Hypothalamus (tissue), 51 donors: ENCODE data around the gene MEGF11.
"Not testable (repeated sequence)": the region's sequence is repeated elsewhere in the genome, so short reads cannot be mapped to it uniquely, and the experiment has no call there.

Source experiments
- DNase-seq, 51 donors: peaks; one replicate each; lab custom pipeline; 2025; lab: John Stamatoyannopoulos, UW

Gene MEGF11

DNA sequence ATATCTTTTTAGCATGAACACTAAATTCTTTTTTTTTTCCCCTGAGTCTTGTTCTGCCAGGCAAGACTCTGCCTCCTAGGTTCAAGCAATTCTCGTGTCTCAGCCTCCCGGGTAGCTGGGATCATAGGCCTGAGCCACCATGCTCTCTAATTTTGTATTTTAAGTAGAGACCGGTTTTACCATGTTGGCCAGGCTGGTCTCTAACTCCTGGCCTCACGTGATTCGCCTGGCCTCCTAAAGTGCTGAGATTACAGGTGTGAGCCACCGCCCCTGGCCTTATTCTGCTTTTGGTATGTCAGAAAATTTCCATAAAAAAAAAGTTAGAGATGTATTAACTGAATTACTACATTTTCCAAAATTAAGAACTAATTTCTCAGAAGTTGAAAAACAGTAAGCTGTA is 370.0 kb downstream of the MEGF11 start:
- no peak for DNase-seq

DNA sequence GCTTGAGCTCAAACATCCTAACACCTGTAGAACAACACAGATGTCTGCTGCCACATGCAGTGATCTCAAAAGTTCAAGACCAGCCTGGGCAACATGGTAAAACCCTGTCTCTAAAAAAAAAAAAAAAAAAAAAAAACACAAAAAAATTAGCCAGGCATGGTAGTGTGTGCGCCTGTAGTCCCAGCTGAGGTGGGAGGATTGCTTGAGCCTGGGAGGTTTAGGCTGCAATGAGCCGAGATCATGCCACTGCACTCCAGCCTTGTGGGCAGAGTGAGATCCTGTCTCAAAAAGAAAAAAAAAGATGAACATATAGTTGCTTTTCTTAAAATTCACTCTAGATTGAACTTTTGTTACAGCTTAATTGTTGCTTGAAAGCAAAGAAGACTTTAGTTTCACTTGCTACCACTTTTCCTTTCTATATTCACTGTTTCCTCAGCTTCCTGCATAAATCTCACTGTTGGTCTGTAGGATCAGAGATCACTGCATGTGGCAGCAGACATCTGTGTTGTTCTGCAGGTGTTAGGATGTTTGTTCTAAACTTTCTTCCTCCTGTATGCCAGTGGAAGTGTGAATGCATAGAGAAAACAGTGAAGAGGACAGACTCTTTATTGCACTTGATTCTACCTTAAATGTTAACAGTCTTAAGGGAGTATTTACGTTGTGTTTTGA is 371.6 kb downstream of the MEGF11 start:
- no peak for DNase-seq

DNA sequence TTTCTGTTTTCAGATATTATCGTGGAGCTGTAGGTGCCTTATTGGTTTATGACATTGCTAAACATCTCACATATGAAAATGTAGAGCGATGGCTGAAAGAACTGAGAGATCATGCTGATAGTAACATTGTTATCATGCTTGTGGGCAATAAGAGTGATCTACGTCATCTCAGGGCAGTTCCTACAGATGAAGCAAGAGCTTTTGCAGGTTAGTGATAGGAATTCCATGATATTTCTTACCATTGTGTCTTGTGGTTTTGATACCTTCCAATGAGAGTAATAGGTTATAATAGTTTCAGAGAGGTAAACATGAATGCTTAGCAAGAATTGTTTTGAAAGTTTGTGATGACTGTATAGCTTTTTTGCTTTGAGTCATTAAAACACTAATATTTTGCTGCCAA is 375.8 kb downstream of the MEGF11 start:
- no peak for DNase-seq

GRCh38 chr15:65875458-65875857 is 378.1 kb downstream of the MEGF11 start:
- no peak for DNase-seq

GRCh38 chr15:65873256-65873655 is 380.3 kb downstream of the MEGF11 start:
- no peak for DNase-seq

GRCh38 chr15:65872596-65872995 is 381.0 kb downstream of the MEGF11 start:
- not testable (repeated sequence) for DNase-seq

GRCh38 chr15:65871886-65872285 is 381.7 kb downstream of the MEGF11 start:
- not testable (repeated sequence) for DNase-seq

DNA sequence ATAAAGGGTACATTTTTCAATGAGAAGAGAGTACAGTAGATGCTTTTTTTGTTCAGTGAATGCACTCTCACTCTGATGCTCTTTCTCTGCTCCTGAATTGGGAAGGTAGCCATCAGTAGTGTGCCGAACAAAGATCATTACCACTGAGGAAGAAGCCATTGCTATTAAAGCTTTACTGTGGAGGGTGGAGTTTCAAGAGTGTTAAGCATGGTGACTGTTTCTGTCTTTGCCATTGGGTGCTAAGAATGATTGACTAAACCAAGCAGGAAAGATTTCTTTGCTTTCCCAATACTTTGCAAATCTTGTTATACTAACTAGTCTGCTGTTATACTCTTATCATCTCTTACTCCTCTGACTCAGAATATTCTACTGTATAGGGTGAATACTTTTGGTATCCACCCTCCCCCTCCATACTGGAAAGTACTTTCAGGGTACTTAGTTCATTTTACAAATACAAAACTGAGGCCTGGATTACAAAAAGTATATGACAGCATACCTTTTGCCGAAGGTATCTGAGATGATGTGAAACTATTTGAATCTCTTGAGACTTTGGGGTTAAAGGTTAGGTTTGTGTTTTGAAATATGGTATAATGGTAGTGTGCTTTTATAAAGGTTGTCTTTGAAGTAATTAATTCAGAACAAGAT is 382.5 kb downstream of the MEGF11 start:
- DNase-seq, result peak in 1 of 51 donors; percentile 51

- peak in 25 of 51 donors; percentile 5 to 67 (median 23) for DNase-seq
These were observed 383.3 kb downstream of the MEGF11 start for GRCh38 chr15:65869954-65870871.

DNA sequence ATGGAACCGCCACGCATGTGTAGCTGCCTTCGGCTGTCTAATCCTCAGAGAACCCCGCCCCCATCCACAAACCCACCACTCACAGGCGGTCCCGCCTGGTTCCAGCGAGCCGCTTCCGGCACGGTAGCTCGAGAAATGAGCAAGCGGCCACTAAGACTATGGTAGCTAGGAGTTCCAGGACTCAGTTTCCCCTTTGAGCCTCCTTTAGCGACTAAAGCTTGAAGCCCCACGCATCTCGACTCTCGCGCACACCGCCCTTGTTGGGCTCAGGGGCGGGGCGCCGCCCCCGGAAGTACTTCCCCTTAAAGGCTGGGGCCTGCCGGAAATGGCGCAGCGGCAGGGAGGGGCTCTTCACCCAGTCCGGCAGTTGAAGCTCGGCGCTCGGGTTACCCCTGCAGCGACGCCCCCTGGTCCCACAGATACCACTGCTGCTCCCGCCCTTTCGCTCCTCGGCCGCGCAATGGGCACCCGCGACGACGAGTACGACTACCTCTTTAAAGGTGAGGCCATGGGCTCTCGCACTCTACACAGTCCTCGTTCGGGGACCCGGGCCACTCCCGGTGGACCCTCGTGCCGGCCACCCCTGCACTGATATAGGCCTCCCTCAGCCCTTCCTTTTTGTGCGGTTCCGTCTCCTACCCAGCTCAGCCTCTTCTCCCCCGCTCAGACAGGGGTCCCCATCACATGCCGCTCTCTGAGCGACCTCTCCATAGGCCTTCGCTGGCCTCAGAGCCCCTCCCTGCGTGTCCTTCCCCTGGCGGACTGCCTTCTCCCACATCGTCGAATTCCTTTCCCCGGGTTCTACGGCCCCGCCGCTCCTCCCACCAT is 384.2 kb downstream of the MEGF11 start, which contains the start of gene RAB11A:
Gene RAB11A (plus strand): TSS at position 366 of the 828 bp plus-strand sequence. CDS start 95 bp downstream, at position 461.
- DNase-seq, result peak; percentile 80 to 100 (median 93)

DNA sequence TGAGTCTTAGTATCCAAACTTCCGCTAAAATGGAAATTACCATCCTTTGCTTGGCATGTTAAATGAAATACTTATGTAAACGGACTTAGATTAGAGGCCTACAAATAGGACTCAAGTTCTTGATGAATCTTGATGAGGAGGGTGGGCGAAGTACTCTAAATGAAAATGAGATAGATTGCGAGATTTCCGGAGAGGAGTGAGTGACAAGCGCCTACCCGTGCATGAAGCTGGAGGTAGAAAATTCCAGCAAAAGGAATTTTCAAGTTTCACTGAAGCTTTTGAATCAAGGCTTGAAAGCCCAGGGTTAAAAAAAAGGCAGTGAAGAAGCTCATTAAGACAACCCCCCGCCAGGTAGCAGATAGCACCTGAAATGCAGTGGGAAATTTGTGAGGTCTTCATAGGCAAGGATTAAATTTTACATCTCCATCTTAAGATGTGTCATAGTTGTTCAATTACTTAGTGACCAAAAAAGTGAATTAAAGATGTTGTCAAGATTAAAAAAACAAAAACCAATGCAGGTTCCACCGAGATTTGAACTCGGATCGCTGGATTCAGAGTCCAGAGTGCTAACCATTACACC is 384.9 kb downstream of the MEGF11 start:
- peak in 1 of 51 donors; percentile 23 for DNase-seq

DNA sequence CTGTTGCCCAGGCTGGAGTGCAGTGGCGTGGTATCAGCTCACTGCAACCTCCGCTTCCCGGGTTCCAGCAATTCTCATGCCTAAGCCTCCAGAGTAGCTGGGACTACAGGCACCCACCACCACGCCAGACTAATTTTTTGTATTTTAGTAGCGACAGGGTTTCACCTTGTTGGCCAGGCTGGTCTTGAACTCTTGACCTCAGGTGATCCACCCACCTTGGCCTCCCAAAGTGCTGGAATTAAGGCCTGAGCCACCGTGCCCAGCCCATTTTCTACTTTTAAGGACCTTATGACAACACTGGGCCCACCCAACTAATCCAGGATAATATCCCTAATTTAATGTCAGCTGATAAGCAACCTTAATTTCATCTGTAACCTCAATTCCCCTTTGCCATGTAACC is 385.6 kb downstream of the MEGF11 start:
- not testable (repeated sequence) for DNase-seq

GRCh38 chr15:65867244-65867643 is 386.3 kb downstream of the MEGF11 start:
- no peak for DNase-seq

GRCh38 chr15:65863106-65863505 is 390.4 kb downstream of the MEGF11 start:
- no peak for DNase-seq

GRCh38 chr15:65862682-65863081 is 390.9 kb downstream of the MEGF11 start:
- no peak for DNase-seq

GRCh38 chr15:65857718-65858402 is 395.7 kb downstream of the MEGF11 start:
- DNase-seq, result no peak

DNA sequence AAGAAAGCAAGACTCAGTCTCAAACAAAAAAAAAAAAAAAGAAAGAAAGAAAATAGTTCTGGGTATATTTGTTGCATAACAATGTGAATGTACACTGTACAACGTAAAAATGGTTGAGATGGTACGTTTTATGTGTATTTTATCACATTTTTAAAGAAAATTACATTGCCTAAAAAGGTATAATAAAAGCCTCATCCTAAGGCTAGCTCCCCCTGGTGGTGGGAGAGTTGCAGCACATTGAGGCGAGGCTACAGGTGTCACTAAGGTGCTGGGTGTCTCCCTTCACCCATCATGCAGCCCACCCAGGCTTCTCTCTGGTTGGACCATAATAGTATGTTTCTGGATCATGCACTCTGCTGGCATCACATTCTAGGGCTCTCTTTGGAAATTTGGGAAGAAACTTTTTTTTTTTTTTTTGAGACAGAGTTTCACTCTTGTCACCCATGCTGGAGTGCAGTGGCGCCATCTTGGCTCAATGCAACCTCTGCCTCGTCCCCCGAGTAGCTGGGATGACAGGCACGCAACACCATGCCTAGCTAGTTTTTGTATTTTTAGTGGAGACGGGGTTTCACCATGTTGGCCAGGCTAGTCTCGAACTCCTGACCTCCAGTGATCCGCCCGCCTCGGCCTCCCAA is 396.6 kb downstream of the MEGF11 start:
- peak in 13 of 51 donors; percentile 4 to 59 (median 23) for DNase-seq

DNA sequence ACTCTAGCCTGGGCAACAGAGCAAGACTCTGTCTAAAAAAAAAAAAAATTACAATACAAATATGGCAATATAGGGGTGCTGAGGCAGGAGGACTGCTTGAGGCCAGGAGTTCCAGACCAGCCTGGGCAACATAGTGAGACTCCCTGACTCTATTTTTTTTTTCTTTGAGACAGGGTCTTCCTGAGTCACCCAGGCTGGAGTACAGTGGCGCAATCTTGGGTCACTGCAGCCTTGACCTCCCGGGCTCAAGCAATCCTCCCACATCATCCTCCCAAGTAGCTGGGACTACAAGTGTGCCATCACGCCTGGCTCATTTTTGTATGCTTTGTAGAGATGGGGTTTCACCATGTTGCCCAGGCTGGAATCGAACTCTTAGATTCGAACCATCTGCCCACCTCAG is 401.6 kb downstream of the MEGF11 start:
- DNase-seq, result no peak

DNA sequence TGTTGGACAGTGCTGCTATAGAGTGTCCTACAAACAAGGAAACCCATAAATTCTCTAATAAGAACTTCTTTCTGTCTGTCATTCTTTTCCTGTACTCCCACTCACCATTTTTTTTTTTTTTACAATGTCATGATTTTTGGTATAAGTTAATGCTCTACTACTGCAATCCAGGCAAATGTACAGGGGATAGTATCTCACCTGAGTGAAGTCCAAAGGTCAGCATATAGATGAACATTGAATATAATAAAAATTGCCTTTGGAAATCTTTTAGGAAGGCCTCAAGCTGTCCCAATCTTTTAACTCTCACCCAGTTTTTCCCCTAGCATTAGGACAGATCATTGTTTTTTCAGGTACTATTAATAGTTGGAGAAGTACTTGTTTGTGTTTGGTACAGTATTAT is 405.6 kb downstream of the MEGF11 start:
- no peak for DNase-seq
